HepG2 (cell line): Measurements from ENCODE around the gene STEAP1B. TPM values are rescaled to one million over a fixed set of nuclear protein-coding genes. Genes with fewer than 3 reads are reported as not detected.

Experiments
- AHR ChIP-seq: IDR thresholded peaks from 2 replicates; pipeline ENCODE4 v1.6.1; 2018; ENCODE audit warnings: missing genetic modification reagents, missing compliant biosample characterization
- FOXM1 ChIP-seq: sonication (generic); formaldehyde crosslinking; IDR thresholded peaks from 2 replicates; pipeline ENCODE4 v1.5.0; 2020; ENCODE audit warnings: missing genetic modification reagents
- HOXA9 ChIP-seq: sonication (generic); formaldehyde crosslinking; IDR thresholded peaks from 2 replicates; pipeline ENCODE4 v1.8.1; 2022; ENCODE audit warnings: missing genetic modification reagents, mild to moderate bottlenecking, moderate library complexity, borderline replicate concordance
- PHF21A ChIP-seq: sonication (generic); formaldehyde crosslinking; IDR thresholded peaks from 2 replicates; pipeline ENCODE4 v1.5.0; 2020; ENCODE audit warnings: mild to moderate bottlenecking, missing genetic modification reagents
- RBAK ChIP-seq: sonication (generic); formaldehyde crosslinking; IDR thresholded peaks from 2 replicates; pipeline ENCODE4 v1.5.1; 2020; ENCODE audit warnings: mild to moderate bottlenecking, missing genetic modification reagents
- SOX13 ChIP-seq, 3 experiments: fragments of 450-650 bp in 1 of 3; sonication (generic) in 1 of 3; formaldehyde crosslinking in 1 of 3; IDR thresholded peaks in 2 of 3; conservative IDR thresholded peaks in 1 of 3; 2 replicates each; pipeline versions ENCODE4 v1.5.0 to v1.6.1; 2016 to 2020; ENCODE audit warnings: antibody characterized with exemption in 1 of 3, mild to moderate bottlenecking in 1 of 3, missing compliant biosample characterization in 1 of 3, missing genetic modification reagents in 1 of 3, moderate library complexity in 1 of 3
- SP2 ChIP-seq: sonication (generic); formaldehyde crosslinking; IDR thresholded peaks from 2 replicates; pipeline ENCODE4 v1.5.1; 2020; ENCODE audit warnings: mild to moderate bottlenecking, missing genetic modification reagents
- TGIF2 ChIP-seq: IDR thresholded peaks from 2 replicates; pipeline ENCODE4 v1.6.1; 2016; ENCODE audit warnings: control low read depth, missing compliant biosample characterization
- TOPORS ChIP-seq: sonication (generic); formaldehyde crosslinking; IDR thresholded peaks from 2 replicates; pipeline ENCODE4 v1.8.0; 2023; ENCODE audit warnings: mild to moderate bottlenecking, missing genetic modification reagents
- ZNF24 ChIP-seq: fragments of 450-650 bp; IDR thresholded peaks from 2 replicates; pipeline ENCODE4 v1.6.1; 2017; ENCODE audit warnings: antibody characterized with exemption, mild to moderate bottlenecking
- ZNF333 ChIP-seq: sonication (generic); formaldehyde crosslinking; IDR thresholded peaks from 2 replicates; pipeline ENCODE4 v1.4.0; 2020; ENCODE audit warnings: mild to moderate bottlenecking, missing genetic modification reagents, borderline replicate concordance
- ZNF567 ChIP-seq: sonication (generic); formaldehyde crosslinking; IDR thresholded peaks from 2 replicates; pipeline ENCODE4 v1.8.1; 2023; ENCODE audit warnings: mild to moderate bottlenecking, missing genetic modification reagents, borderline replicate concordance
- ZNF781 ChIP-seq: sonication (generic); formaldehyde crosslinking; IDR thresholded peaks from 2 replicates; pipeline ENCODE4 v1.5.1; 2020; ENCODE audit warnings: borderline replicate concordance, mild to moderate bottlenecking, missing genetic modification reagents; ENCODE audit errors: not compliant biosample characterization
- ZNF83 ChIP-seq: sonication (generic); formaldehyde crosslinking; IDR thresholded peaks from 2 replicates; pipeline ENCODE4 v1.4.0; 2020; ENCODE audit warnings: missing genetic modification reagents, mild to moderate bottlenecking, borderline replicate concordance
- ZSCAN25 ChIP-seq: sonication (generic); formaldehyde crosslinking; IDR thresholded peaks from 2 replicates; pipeline ENCODE4 v1.8.0; 2022; ENCODE audit warnings: mild to moderate bottlenecking, missing genetic modification reagents
- polyA plus RNA-seq, 8 experiments: library from polyadenylated mRNA; depleted of rRNA in 3 of 8; stranded (reverse) in 7 of 8; unstranded in 1 of 8; fragments of >200 nt; fragmentation: Illumina TruSeq in 4 of 8; extraction: Trizol in 4 of 8; gene quantifications; 2 replicates each; pipeline versions ENCODE4 v1.2.1 to v1.2.3, GENCODE V29; 2011 to 2016; ENCODE audit warnings: low read depth in 4 of 8, missing spikeins in 1 of 8, mixed read lengths in 1 of 8; ENCODE audit not compliant: insufficient read depth in 1 of 8
- total RNA-seq, 5 experiments: library from RNA; depleted of rRNA; stranded (reverse); fragments of >200 nt; fragmentation: Illumina TruSeq; extraction: Trizol; gene quantifications; 2 replicates each; pipeline ENCODE4 v1.2.3, GENCODE V29; 2016; ENCODE audit warnings: low read depth in 1 of 5
- TF ChIP-seq, protein P1 (sequence below): sonication (generic); formaldehyde crosslinking; IDR thresholded peaks from 2 replicates; pipeline ENCODE4 v1.4.0; 2020; ENCODE audit warnings: mild to moderate bottlenecking, missing genetic modification reagents
- TF ChIP-seq, protein P2 (sequence below): sonication (generic); formaldehyde crosslinking; IDR thresholded peaks from 2 replicates; pipeline ENCODE4 v1.5.0; 2020; ENCODE audit warnings: missing genetic modification reagents
- TF ChIP-seq, protein P3 (sequence below): sonication (generic); formaldehyde crosslinking; IDR thresholded peaks from 2 replicates; pipeline ENCODE4 v1.4.0; 2020; ENCODE audit warnings: missing genetic modification reagents; ENCODE audit errors: not compliant biosample characterization
- TF ChIP-seq, protein P4 (sequence below): sonication (generic); formaldehyde crosslinking; IDR thresholded peaks from 2 replicates; pipeline ENCODE4 v1.5.0; 2020; ENCODE audit warnings: missing genetic modification reagents, mild to moderate bottlenecking, borderline replicate concordance
- TF ChIP-seq, protein P5 (sequence below): sonication (generic); formaldehyde crosslinking; IDR thresholded peaks from 2 replicates; pipeline ENCODE4 v1.5.0; 2020; ENCODE audit warnings: missing genetic modification reagents

Gene STEAP1B
- total and polyA plus RNA-seq, 2 of the 13 experiments (the other 11 are each of a cell fraction or from before 2014, with no cell fraction given): not detected

DNA sequence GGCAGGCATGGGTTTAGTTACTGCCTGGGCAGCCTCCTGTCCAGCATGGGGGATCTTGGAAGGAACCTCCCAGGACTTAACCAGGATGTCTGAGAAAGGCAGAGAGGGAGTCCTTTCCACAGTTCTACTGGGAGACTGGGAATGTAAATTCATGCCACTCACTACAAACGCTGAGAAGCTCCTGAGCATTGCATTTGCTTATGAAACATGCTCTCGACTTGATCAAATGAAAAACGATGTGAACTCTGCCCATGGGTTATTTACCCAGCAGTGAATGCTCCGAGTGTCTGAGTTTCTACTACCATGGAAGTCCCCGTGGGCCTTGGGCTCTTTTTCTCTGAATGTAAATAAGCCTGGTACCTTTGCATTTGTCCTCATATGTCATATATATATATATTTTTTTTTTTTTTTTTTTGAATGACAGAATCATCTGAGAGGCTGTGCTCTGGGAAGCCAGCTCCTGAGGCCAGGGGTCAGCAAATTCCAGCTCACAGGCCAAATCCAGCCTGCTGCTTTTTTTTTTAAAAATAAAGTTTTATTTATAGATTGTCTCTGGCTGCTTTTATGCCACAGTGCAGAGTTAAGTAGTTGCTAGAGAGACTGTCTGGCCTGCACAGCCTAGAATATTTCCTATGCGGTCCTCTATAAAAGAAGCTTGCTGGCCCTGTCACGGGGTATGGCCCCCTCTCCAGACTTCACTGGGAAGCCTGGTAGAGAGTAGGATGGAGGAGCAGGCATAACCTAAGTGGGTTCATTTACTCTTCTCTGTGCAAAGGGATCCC, 121.6 kb downstream of the STEAP1B start (continued):
- TF ChIP-seq, protein P1, sequence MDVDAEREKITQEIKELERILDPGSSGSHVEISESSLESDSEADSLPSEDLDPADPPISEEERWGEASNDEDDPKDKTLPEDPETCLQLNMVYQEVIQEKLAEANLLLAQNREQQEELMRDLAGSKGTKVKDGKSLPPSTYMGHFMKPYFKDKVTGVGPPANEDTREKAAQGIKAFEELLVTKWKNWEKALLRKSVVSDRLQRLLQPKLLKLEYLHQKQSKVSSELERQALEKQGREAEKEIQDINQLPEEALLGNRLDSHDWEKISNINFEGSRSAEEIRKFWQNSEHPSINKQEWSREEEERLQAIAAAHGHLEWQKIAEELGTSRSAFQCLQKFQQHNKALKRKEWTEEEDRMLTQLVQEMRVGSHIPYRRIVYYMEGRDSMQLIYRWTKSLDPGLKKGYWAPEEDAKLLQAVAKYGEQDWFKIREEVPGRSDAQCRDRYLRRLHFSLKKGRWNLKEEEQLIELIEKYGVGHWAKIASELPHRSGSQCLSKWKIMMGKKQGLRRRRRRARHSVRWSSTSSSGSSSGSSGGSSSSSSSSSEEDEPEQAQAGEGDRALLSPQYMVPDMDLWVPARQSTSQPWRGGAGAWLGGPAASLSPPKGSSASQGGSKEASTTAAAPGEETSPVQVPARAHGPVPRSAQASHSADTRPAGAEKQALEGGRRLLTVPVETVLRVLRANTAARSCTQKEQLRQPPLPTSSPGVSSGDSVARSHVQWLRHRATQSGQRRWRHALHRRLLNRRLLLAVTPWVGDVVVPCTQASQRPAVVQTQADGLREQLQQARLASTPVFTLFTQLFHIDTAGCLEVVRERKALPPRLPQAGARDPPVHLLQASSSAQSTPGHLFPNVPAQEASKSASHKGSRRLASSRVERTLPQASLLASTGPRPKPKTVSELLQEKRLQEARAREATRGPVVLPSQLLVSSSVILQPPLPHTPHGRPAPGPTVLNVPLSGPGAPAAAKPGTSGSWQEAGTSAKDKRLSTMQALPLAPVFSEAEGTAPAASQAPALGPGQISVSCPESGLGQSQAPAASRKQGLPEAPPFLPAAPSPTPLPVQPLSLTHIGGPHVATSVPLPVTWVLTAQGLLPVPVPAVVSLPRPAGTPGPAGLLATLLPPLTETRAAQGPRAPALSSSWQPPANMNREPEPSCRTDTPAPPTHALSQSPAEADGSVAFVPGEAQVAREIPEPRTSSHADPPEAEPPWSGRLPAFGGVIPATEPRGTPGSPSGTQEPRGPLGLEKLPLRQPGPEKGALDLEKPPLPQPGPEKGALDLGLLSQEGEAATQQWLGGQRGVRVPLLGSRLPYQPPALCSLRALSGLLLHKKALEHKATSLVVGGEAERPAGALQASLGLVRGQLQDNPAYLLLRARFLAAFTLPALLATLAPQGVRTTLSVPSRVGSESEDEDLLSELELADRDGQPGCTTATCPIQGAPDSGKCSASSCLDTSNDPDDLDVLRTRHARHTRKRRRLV (CRISPR knock-in tag): no peak
- TF ChIP-seq TOPORS (CRISPR knock-in tag): no peak
- TF ChIP-seq SP2 (CRISPR knock-in tag): no peak
- TF ChIP-seq HOXA9 (CRISPR knock-in tag): no peak
- no peak for TF ChIP-seq FOXM1 (CRISPR knock-in tag)
- TF ChIP-seq ZSCAN25: no peak
- no peak for TF ChIP-seq TGIF2 (CRISPR knock-in tag)
- no peak for TF ChIP-seq ZNF781
- TF ChIP-seq, protein P2, sequence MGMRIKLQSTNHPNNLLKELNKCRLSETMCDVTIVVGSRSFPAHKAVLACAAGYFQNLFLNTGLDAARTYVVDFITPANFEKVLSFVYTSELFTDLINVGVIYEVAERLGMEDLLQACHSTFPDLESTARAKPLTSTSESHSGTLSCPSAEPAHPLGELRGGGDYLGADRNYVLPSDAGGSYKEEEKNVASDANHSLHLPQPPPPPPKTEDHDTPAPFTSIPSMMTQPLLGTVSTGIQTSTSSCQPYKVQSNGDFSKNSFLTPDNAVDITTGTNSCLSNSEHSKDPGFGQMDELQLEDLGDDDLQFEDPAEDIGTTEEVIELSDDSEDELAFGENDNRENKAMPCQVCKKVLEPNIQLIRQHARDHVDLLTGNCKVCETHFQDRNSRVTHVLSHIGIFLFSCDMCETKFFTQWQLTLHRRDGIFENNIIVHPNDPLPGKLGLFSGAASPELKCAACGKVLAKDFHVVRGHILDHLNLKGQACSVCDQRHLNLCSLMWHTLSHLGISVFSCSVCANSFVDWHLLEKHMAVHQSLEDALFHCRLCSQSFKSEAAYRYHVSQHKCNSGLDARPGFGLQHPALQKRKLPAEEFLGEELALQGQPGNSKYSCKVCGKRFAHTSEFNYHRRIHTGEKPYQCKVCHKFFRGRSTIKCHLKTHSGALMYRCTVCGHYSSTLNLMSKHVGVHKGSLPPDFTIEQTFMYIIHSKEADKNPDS (CRISPR knock-in tag): no peak
- TF ChIP-seq ZNF24: no peak
- TF ChIP-seq, protein P3, sequence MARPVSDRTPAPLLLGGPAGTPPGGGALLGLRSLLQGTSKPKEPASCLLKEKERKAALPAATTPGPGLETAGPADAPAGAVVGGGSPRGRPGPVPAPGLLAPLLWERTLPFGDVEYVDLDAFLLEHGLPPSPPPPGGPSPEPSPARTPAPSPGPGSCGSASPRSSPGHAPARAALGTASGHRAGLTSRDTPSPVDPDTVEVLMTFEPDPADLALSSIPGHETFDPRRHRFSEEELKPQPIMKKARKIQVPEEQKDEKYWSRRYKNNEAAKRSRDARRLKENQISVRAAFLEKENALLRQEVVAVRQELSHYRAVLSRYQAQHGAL (CRISPR knock-in tag): no peak
- TF ChIP-seq AHR (CRISPR knock-in tag): no peak
- TF ChIP-seq ZNF83 (CRISPR knock-in tag): no peak
- TF ChIP-seq ZNF333 (CRISPR knock-in tag): no peak
- TF ChIP-seq, protein P4, sequence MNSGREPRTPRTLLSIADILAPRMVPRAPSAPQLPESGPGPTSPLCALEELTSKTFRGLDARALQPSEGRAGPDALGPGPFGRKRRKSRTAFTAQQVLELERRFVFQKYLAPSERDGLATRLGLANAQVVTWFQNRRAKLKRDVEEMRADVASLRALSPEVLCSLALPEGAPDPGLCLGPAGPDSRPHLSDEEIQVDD: no peak
- TF ChIP-seq, protein P5, sequence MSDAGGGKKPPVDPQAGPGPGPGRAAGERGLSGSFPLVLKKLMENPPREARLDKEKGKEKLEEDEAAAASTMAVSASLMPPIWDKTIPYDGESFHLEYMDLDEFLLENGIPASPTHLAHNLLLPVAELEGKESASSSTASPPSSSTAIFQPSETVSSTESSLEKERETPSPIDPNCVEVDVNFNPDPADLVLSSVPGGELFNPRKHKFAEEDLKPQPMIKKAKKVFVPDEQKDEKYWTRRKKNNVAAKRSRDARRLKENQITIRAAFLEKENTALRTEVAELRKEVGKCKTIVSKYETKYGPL (CRISPR knock-in tag): no peak
- no peak for TF ChIP-seq PHF21A (CRISPR knock-in tag)
- TF ChIP-seq ZNF567 (CRISPR knock-in tag): no peak
- TF ChIP-seq RBAK: no peak
- no peak for TF ChIP-seq SOX13 (IDR thresholded peaks at IDR 0.05)
- TF ChIP-seq SOX13 (CRISPR knock-in tag; conservative IDR thresholded peaks at IDR 0.05 in 1 of 2, IDR thresholded peaks at IDR 0.05 in 1 of 2): peak in 1 of 2 experiments; percentile 70; a peak in 1 of 4 replicates
